GM18951 (cell line): ENCODE measurements around the gene SCARB1.

Experiments used
- POLR2A ChIP-seq: IDR thresholded peaks from 4 replicates; pipeline ENCODE4 v1.6.1; 2011; ENCODE audit warnings: mild to moderate bottlenecking; ENCODE audit not compliant: insufficient read length, insufficient read depth; ENCODE audit errors: extremely low read depth
- in situ Hi-C: fragments of 300-500 bp; cut with MboI; formaldehyde crosslinking; loops from one replicate; pipeline ENCODE4 v1.12.0; 2022; ENCODE audit warnings: low sequenced_read_pairs, mixed read lengths, inconsistent platforms; ENCODE audit not compliant: unreplicated experiment

Gene SCARB1

DNA sequence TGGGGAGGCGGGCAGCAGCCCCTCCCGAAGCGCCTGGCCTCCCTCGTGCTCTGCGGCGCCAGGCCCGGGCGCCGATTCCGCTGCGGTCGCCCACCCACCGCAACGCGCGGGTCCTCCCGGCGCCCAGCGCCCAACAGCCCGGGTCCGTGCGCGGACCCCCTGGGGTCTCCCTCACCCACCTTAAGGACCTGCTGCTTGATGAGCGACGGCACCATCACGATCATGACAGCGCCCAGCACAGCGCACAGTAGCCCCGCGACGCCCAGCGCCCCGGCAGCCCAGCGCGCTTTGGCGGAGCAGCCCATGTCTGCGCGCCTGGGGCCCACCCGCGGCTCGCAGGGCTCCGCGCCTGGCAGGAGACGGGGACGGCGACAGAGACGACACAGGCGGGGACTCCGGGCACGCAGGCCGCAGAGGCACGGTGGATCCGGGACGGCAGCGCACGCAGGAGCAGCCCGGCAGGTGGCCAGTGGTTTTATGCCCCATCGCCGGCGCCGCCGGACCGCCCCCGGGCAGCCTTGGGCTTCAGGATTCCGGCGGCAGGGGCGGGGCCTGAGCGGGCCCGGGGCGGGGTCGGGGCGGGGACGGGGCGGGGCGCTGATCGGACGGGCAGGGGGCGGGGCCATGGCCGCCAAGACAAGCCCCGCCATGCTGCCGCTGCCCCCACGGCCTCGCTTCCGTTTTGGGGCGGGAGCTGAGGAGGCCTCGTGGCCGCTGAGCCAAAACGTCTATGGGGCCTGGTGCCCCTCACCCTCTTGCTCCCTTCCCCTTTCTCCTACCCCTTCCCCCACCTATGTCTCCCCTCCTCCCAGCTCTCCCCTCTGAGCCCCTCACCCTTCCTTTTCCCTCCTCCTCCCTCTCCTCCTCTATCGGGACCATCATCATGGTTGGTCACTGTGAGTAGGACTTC, at the start of gene SCARB1:
TSS of gene SCARB1 (minus strand) at position 449 of the 910 bp plus-strand sequence. CDS start at position 305, 144 bp downstream.
- TF ChIP-seq POLR2A, result peak; percentile 95
- in situ Hi-C loops, result no loop called here

DNA sequence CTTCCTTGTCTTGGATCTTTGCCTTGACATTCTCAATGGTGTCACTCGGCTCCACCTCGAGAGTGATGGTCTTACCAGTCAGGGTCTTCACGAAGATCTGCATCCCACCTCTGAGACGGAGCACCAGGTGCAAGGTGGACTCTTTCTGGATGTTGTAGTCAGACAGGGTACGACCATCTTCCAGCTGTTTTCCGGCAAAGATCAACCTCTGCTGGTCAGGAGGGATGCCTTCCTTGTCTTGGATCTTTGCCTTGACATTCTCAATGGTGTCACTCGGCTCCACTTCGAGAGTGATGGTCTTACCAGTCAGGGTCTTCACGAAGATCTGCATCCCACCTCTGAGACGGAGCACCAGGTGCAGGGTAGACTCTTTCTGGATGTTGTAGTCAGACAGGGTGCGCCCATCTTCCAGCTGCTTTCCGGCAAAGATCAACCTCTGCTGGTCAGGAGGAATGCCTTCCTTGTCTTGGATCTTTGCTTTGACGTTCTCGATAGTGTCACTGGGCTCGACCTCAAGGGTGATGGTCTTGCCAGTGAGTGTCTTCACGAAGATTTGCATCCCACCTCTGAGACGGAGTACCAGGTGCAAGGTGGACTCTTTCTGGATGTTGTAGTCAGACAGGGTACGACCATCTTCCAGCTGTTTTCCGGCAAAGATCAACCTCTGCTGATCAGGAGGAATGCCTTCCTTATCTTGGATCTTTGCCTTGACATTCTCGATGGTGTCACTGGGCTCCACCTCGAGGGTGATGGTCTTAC, 49.0 kb upstream of the SCARB1 start:
- in situ Hi-C loops, result loop anchor here (25.0 kb wide), 1 partner anchor 875 kb away; no protein-coding TSS in a partner anchor

- in situ Hi-C loops, result loop anchor here (25.0 kb wide), 1 partner anchor 874 kb away; no protein-coding TSS in a partner anchor
These were observed 47.9 kb upstream of the SCARB1 start for GRCh38 chr12:124911521-124911920.

DNA sequence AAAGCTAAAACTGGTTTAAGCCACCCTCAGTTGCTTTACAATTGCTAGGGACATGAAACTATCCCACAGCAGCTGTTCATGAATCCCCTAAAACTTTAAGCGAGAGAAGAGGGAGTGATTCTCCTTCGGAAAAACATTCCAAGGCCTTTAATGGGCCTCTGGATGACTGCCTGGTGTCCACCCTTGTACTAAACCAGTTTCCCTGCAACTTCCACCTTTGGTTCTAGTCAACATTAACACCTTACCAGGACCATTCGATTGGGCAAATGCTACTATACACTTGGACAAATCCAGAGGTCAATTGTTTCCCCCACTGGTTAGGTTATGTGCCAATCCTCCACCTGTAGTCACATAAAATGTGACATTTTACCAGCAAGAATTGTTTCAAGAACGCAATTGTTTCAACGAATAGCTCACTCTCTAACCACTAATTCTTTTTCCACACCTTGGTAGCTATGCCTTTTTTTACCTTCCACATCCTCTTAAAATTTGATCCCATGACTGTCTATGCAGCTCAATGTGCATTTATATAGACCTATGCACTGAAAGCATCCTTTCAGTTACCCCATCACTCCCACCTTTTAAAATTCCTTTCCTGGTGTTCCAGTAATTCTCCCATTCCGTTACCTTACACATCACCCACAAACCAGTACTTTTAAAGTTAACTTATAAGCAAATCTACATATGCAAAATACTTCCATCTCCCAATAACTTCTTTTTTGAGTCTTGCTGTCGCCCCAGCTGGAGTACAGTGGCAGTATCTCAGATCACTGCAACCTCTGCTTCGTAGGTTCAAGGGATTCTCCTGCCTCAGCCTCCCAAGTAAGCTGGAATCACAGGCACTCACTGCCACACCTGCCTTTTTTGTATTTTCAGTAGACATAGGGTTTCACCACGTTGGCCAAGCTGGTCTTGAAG, 47.2 kb upstream of the SCARB1 start:
- in situ Hi-C loops, result loop anchor here (25.0 kb wide), 1 partner anchor 874 kb away; no protein-coding TSS in a partner anchor
- TF ChIP-seq POLR2A, result peak; percentile 8

- in situ Hi-C loops, result loop anchor here (10.0 to 25.0 kb wide), 2 partner anchors 135 to 873 kb away; no protein-coding TSS in a partner anchor
- TF ChIP-seq POLR2A, result peak; percentile 27
These were observed 46.3 kb upstream of the SCARB1 start for GRCh38 chr12:124909831-124910560.

DNA sequence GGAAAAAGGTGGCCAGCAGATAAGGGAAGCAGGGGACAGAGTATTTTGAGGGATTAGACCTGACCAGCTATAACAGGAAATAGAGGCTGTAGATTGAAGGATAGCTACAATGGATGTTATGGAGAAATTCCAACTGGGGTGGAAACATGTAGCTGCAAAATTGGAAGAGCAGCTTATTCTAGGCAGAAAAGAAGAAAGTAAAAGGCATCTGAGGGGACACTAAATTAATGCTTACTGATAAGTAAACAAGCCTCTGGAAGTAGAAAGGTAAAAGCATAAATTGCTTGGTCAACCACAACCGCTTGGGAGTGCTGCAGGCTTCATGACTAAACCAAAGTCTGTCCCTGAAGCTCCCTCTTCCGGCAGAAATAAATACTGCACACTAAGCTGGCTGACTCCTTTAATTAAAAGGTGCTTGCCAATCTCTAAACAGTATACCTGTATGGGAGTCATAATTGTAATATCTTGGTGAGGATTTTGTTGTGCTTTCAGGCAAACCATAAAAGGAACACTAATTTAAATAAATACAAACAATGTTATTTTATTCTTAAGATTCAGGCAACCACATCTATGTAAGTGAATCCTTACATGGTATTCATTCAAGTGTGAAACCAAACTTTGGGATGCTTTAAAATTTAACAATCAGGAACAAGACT, 43.1 kb upstream of the SCARB1 start:
- no peak for TF ChIP-seq POLR2A
- in situ Hi-C loops, result loop anchor here (10.0 to 25.0 kb wide), 2 partner anchors 132 to 869 kb away; no protein-coding TSS in a partner anchor

DNA sequence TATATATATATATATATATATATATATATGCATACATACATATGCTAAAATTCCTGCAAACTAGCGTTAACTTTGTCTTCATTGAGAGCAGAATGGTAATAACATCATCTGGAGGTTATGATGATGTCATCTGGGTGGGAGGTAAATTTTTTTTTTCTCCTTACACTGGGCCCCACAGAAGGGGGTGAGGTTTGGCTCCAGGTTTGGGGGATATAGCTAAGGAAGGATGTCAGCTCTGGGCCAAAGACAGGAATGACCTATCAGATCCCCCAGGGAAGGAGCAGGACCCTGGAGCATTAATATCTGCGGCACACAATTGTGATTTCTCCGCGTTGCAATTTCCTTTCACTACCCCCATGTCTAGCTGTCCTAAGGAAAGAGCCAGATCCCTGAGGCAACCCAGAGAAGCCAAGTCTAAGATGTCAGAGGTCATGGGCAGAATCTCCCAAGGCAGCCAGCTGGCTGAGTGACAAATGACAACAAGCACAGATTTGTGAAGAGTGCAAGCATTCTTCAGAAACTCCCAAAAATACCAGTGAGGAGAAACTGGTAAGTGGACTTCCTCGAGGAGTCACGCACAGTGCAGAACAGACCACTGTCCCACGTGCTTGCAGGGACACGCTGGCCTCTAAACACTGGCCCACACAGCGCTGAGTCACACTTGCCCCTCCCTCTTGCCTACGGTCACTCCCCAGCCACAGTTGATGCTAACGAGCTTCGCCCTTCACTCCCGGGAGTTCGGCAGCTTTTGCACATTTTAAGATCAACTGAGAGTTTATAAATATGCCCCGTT, 40.8 kb upstream of the SCARB1 start:
- in situ Hi-C loops, result loop anchor here (10.0 to 25.0 kb wide), 2 partner anchors 130 to 867 kb away; no protein-coding TSS in a partner anchor
- TF ChIP-seq POLR2A, result no peak

- in situ Hi-C loops, result loop anchor here (10.0 to 25.0 kb wide), 2 partner anchors 128 to 866 kb away; no protein-coding TSS in a partner anchor
- TF ChIP-seq POLR2A, result no peak
These were observed 39.3 kb upstream of the SCARB1 start for GRCh38 chr12:124902916-124903315.

DNA sequence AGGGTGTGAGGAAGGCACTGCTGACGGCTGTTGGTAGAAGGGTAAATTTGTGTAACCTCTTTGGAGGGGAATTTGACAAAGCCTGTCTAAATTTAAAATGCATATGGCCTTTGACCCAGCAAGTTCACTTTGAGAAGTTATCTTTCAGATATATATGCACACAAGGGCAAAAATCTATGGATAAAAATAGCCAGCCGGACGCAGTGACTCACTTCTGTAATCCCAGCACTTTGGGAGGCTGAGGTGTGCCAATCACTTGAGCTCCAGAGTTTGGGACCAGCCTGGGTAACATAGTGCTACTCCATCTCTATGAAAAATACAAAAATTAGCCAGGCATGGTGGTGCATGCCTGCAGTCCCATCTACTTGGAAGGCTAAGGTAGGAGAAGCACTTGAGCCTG, 37.3 kb upstream of the SCARB1 start:
- in situ Hi-C loops, result loop anchor here (10.0 to 25.0 kb wide), 2 partner anchors 126 to 864 kb away; no protein-coding TSS in a partner anchor
- TF ChIP-seq POLR2A, result no peak

GRCh38 chr12:124900345-124900795, 36.7 kb upstream of the SCARB1 start:
- in situ Hi-C loops, result loop anchor here (10.0 to 25.0 kb wide), 2 partner anchors 126 to 863 kb away; no protein-coding TSS in a partner anchor

GRCh38 chr12:124898923-124899294, 35.2 kb upstream of the SCARB1 start:
- in situ Hi-C loops, result no loop called here
- TF ChIP-seq POLR2A, result no peak
